HG03025 (cell line): ENCODE measurements around the gene BMP2.

ENCODE experiments used
- ATAC-seq: cut with Tn5 transposase; IDR thresholded peaks from one replicate; pipeline ENCODE4 v1.9.1; 2021; ENCODE audit warnings: mild to moderate bottlenecking, moderate library complexity; ENCODE audit not compliant: unreplicated experiment, low FRiP score

The BMP2 gene

GRCh38 chr20:6767126-6767535 is 355 bp upstream of the BMP2 start:
- no peak for ATAC-seq

- ATAC-seq, result no peak
Observed at GRCh38 chr20:6768228-6769140, 998 bp downstream of the BMP2 start.

DNA sequence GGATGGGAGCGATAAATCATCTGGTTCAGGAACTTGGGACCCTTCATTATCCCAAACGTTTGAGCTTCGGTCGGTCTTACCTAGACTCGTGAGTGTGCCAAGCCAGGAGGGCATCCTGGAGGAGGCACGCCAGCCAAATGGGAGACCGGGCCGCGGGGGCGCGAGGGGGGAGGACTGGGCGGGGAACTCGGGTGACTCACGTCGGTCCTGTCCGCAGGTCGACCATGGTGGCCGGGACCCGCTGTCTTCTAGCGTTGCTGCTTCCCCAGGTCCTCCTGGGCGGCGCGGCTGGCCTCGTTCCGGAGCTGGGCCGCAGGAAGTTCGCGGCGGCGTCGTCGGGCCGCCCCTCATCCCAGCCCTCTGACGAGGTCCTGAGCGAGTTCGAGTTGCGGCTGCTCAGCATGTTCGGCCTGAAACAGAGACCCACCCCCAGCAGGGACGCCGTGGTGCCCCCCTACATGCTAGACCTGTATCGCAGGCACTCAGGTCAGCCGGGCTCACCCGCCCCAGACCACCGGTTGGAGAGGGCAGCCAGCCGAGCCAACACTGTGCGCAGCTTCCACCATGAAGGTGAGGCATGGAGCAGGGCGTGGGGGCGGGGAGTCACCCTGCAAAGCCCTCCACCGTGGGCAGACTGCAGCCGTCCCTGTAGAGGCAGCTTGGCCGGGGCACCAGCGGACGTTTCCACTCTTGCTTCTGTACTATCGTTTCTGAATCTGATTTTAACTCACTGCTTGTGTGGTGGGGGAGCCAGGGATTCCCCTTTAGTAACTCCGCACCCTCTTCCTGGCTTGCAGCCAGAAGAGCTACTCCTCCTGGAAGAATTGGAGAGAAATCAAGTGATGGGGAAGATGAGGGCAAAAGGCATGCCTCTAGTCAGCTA is 2.7 kb downstream of the BMP2 start:
- no peak for ATAC-seq

DNA sequence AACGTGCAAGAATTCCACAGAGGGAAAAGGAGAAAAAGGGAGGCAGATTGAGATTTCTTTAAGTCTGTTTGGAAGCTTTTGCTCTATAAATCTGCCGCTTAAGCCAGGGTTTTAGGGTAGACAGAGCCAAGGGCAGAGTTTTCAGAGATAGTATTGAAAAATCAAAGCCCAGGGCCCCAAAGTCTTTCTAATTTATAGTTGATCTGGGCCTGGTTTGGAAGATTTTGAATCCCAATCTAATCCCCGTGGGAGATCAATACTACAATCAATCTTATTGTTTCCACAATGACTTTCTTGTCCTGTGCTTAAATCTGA is 3.3 kb downstream of the BMP2 start:
- no peak for ATAC-seq

GRCh38 chr20:6780433-6781190 is 13.1 kb downstream of the BMP2 start:
- no peak for ATAC-seq

- ATAC-seq, result no peak
Observed at GRCh38 chr20:6783752-6784151, 16.3 kb downstream of the BMP2 start.

DNA sequence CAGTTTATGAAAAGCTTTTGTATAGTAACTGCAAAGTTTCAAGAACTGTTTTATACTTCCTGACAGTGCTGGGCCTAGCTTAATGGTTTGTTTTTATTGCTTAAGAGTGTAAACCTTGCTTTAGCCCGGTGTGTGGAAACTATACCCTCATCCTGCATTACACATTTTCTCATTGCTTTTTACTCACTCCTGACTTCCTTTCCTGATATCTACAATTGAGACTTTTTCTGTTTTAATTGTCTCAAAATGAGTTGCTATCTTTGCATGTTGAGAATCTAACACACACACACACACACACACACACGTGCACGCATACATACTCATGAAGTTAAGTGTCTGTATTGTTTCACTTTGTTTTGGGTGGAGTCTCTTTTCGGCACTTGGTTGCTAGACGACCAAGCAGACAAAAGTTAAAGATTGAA is 16.7 kb downstream of the BMP2 start:
- no peak for ATAC-seq

DNA sequence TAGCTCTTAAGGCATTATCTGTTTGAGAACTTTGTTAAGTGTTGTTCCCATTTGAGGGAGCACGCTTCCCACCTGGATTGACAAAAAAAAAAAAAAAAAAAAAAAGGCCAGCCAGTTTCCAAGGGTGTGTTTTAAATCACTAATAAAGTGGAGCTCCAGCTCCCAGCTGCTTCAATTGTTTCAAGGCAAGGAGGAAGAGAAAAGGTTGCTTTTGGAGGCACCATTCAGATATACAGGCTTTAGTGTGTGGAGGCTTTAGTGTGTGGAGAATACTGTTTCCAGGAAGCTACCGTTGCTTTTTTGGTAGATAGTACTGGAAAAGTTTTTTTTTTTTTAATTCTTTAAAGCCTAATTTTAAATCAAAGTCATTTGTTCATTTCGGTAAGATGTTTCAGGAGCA is 17.3 kb downstream of the BMP2 start:
- no peak for ATAC-seq

DNA sequence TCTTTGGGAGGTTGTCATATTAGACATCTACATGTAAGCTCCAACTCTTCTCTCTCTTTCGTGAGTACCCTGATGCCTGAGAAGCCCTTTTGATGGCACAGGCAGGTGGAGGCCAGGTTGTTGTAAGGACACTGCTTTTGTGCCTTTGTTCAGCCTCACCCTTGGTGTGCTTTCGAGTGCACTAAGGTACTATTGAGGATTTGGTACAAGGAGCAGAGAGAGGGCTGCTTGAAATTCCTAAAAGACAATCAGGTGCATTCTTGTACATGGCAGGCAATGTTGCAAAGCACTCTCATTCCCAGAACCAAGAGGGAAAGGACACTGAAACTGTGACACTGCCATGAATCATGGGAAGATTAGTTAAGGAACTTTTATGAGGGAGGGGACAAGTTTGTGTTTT is 19.1 kb downstream of the BMP2 start:
- no peak for ATAC-seq

GRCh38 chr20:6792789-6793188 is 25.3 kb downstream of the BMP2 start:
- no peak for ATAC-seq

DNA sequence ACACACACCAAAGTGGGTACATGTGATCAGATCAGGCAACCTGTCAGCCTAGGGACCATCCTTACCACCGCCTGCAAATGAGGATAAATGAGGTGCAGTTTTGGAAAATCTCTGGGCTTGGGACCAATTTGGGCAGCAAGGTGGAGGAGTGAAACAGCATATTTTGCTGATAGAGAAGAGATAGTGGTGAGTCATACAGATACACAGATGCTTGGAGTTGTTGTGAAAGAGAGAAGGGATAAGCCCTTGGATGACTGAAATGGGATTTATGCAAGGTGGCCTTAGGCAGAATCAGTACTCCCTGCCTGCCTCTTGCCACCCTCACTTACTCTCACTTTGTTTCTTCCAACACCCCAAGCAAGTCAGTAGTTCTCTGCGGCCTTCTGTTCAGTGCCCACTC is 34.7 kb downstream of the BMP2 start:
- ATAC-seq, result no peak

- no peak for ATAC-seq
Observed at GRCh38 chr20:6806275-6806674, 38.8 kb downstream of the BMP2 start.

- no peak for ATAC-seq
Observed at GRCh38 chr20:6811262-6812035, 44.0 kb downstream of the BMP2 start.

- no peak for ATAC-seq
Observed at GRCh38 chr20:6812530-6812929, 45.0 kb downstream of the BMP2 start.

DNA sequence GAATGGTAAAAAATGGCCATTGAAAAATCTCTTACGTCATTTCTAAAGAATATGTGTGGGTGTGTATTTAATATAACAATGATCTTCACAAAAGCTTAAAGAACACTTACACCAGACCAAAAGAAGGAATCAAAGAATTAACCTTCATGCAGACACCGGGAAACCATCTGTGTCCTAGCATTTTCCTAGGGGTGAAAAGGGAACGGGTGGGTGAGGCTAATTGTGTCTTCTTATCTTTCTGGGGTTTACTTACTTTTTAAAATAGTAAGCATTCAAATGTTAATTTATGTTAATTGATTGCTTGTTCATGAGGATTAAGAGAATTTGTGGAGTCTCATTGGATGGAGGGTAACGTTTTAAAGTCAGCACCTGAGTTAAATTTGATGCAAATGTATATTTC is 47.5 kb downstream of the BMP2 start:
- ATAC-seq, result no peak

DNA sequence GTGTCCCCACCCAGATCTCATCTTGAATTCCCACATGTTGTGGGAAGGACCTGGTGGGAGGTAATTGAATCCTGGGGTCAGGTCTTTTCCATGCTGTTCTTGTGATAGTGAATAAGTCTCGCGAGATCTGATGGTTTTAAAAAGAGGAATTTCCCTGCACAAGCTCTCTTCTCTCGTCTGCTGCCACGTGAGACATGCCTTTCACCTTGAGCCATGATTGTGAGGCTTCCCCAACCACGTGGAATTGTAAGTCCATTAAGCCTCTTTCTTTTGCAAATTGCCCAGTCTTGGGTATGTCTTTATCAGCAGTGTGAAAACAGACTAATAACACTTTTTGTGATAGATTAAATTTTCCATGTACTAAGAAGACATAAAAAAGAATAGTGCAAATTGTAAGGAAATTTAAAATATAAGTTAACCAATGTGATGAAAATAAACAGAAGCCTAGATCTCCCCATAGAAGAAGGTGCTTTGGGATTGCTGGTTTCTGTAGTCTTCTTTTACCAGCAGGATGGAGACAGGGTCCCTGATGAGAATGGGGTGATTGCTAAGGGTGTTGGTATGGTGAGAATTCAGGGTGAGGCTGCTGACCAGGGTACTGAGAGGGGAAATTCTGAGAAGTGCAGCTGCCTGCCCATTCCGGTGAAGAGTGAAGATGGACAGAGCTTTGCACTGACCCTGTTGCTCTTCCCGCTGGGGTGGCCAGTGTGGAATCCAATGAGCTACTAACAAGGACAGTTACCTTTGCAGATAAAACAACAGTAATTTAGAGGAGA is 50.7 kb downstream of the BMP2 start:
- ATAC-seq, result no peak

DNA sequence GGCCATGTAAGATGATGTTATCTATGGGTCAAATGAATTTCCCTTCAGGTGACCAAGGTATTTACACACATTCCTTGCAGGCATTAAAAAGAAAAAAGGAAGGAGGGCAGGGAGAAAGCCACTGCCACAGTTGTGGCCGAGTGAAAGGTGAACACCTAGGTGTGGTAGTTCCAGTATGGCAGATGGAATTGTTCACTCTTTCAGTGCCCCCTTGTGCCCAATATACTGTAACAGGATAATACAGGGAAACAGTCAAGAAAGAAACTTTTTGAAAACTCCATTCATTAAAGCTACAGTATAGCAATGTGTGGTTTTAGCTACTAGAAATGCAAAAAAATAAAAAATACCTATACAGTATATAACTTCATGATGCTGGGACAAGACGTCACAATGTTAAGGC is 52.1 kb downstream of the BMP2 start:
- no peak for ATAC-seq

GRCh38 chr20:6824401-6824800 is 56.9 kb downstream of the BMP2 start:
- ATAC-seq, result no peak

DNA sequence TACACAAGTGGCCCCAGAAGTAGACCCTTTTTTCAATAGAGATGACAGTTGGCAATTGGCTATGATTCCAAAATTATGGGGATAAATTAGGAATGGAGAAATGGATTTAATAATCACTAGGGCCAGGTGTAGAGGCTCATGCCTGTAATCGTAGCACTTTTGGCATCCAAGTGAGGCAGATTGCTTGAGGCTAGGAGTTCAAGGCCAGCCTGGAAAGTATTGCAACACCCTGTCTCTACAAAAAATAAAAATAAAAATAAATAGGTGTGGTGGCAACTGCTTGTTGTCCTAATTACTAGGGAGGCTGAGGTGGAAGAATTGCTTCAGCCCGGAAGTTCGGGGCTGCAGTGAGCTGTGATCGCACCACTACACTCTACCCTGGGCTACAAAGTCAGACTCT is 60.0 kb downstream of the BMP2 start:
- no peak for ATAC-seq
